Liver (tissue), 4 donors: ENCODE results near the gene KLHL30. TPM values are rescaled to one million over a fixed set of nuclear protein-coding genes. Genes with fewer than 3 reads are reported as not detected.

Experiments used
- polyA plus RNA-seq, 2 donors: library from polyadenylated mRNA; stranded (reverse) in 1 of 2; unstranded in 1 of 2; fragments of 200-250 nt in 1 of 2; fragments of >200 nt in 1 of 2; fragmentation: Nextera tagmentation in 1 of 2; extraction: Ambion mirVana in 1 of 2; gene quantifications; one replicate each; pipeline versions ENCODE4 v1.2.1 to v1.2.3, GENCODE V29; 2013 to 2015
- total RNA-seq, 2 donors: library from RNA; depleted of rRNA; stranded (reverse); fragments of >200 nt; gene quantifications; one replicate each; pipeline ENCODE4 v1.2.3, GENCODE V29; 2014
- donor health status: healthy.
- donor health status: healthy.
- donor health status: healthy.

Gene KLHL30
- total and polyA plus RNA-seq, 4 donors = 0.05 to 0.08 TPM; not detected in 2

Other genes with a start within 250 kb of the KLHL30 start
- gene UBE2F, start 171.7 kb upstream of the KLHL30 start, total RNA-seq = 10 to 100 TPM; 30.5 to 31.6 TPM
- 10 to 100 TPM; 32.6 to 55.3 TPM for gene UBE2F, start 171.7 kb upstream of the KLHL30 start, polyA plus RNA-seq
- gene SCLY, start 77.7 kb upstream of the KLHL30 start, total RNA-seq = 10 to 100 TPM; 23.5 to 39.2 TPM
- gene SCLY, start 77.7 kb upstream of the KLHL30 start, polyA plus RNA-seq = 10 to 100 TPM; 21.6 to 26.6 TPM
- gene ESPNL, start 38.3 kb upstream of the KLHL30 start, total RNA-seq = under 1 TPM; 0.42 to 0.59 TPM
- under 1 TPM; 0.08 to 0.28 TPM for gene ESPNL, start 38.3 kb upstream of the KLHL30 start, polyA plus RNA-seq
- 10 to 100 TPM in 1 of 2 donors, not detected in 1; 14.0 TPM for gene ERFE, start 20.3 kb downstream of the KLHL30 start, total RNA-seq
- under 1 TPM in 1 of 2 donors, not detected in 1; 0.17 TPM for gene ERFE, start 20.3 kb downstream of the KLHL30 start, polyA plus RNA-seq
- 10 to 100 TPM; 19.2 to 21.1 TPM for gene ILKAP, start 65.0 kb downstream of the KLHL30 start, total RNA-seq
- 10 to 100 TPM; 15.0 to 20.7 TPM for gene ILKAP, start 65.0 kb downstream of the KLHL30 start, polyA plus RNA-seq
- gene HES6, start 101.4 kb downstream of the KLHL30 start, total RNA-seq = 10 to 100 TPM in 1 of 2 donors, 1 to 10 TPM in 1; 2.8 to 13.2 TPM
- 1 to 10 TPM; 1.7 to 2.5 TPM for gene HES6, start 101.4 kb downstream of the KLHL30 start, polyA plus RNA-seq
- 10 to 100 TPM in 1 of 2 donors, 1 to 10 TPM in 1; 4.0 to 12.5 TPM for gene PER2, start 149.9 kb downstream of the KLHL30 start, total RNA-seq
- gene PER2, start 149.9 kb downstream of the KLHL30 start, polyA plus RNA-seq = 1 to 10 TPM; 1.1 to 4.2 TPM
- 1 to 10 TPM; 4.7 to 9.1 TPM for gene TRAF3IP1, start 181.8 kb downstream of the KLHL30 start, total RNA-seq
- gene TRAF3IP1, start 181.8 kb downstream of the KLHL30 start, polyA plus RNA-seq = 1 to 10 TPM; 4.0 to 4.4 TPM